Measurements from ENCODE around the gene DPY19L2. TPM values are rescaled to one million over a fixed set of nuclear protein-coding genes. Genes with fewer than 3 reads are reported as not detected.
"Not testable (repeated sequence)": the region's sequence is repeated elsewhere in the genome, so short reads cannot be mapped to it uniquely, and the experiment has no call there.

DPY19L2 gene
- total and polyA plus RNA-seq, 4 donors = 1.5 to 40.8 (median 10.7) TPM

GRCh38 chr12:63706336-63706735 is 38.0 kb upstream of the DPY19L2 start:
- ATAC-seq (ENCODE audit: low FRiP score) = no peak
- no peak for DNase-seq
- H3K27ac ChIP-seq (ENCODE audit: low read depth in 1 of 2, low read length in 2 of 2) = no peak overlapping the region
- 55 to 60% methylated on average over 3 of the region's 3 CpGs for WGBS, 2 donors
- intact Hi-C loops (cut with DNase I) = no loop called here
- no peaks in the 10 kb centered on the region for H3K9me3 ChIP-seq (ENCODE audit: control insufficient read depth, low read length)
- H3K4me3 ChIP-seq (ENCODE audit: low read length in 2 of 2) = no peak overlapping the region
- H3K27me3 ChIP-seq (ENCODE audit: control insufficient read depth in 1 of 2, insufficient read depth in 2 of 2, low read length in 1 of 2) = no peaks in the 10 kb centered on the region
- H3K4me1 ChIP-seq (ENCODE audit: control insufficient read depth in 1 of 2, insufficient read depth in 2 of 2, low read length in 2 of 2) = no peaks in the 10 kb centered on the region
- H3K36me3 ChIP-seq (ENCODE audit: control insufficient read depth in 1 of 2, insufficient read depth in 2 of 2, low read length in 1 of 2) = no peaks in the 10 kb centered on the region

GRCh38 chr12:63699678-63700382 is 31.5 kb upstream of the DPY19L2 start:
- WGBS, 2 donors = 86 to 87% methylated on average over 3 of the region's 3 CpGs
- H3K4me3 ChIP-seq (ENCODE audit: low read length in 2 of 2); H3K9me3 ChIP-seq (ENCODE audit: control insufficient read depth, low read length); ATAC-seq (ENCODE audit: low FRiP score); H3K27me3 ChIP-seq (ENCODE audit: control insufficient read depth in 1 of 2, insufficient read depth in 2 of 2, low read length in 1 of 2); intact Hi-C loops (cut with DNase I); H3K36me3 ChIP-seq (ENCODE audit: control insufficient read depth in 1 of 2, insufficient read depth in 2 of 2, low read length in 1 of 2); DNase-seq; H3K4me1 ChIP-seq (ENCODE audit: control insufficient read depth in 1 of 2, insufficient read depth in 2 of 2, low read length in 2 of 2); H3K27ac ChIP-seq (ENCODE audit: low read depth in 1 of 2, low read length in 2 of 2): not testable (repeated sequence)

DNA sequence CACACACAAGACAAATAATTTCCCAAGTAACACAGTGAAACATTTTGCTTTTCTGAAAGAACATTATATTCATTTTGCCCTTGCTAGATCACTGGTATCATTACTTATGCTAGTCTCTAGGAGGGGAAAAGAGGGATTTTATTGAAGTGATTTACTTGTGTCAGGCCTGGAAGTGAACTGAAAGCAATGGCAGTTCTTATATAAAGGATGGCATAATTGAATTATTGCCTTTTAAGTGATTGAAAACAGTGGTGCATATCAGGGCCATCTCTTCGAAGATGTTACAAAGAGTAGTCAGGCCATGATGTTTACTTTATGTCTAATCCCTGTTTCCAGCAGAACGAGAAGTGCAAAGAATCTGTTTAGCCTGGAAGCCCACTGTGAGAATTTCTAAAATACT is 30.7 kb upstream of the DPY19L2 start:
- H3K27ac ChIP-seq (ENCODE audit: low read depth in 1 of 2, low read length in 2 of 2); H3K9me3 ChIP-seq (ENCODE audit: control insufficient read depth, low read length); ATAC-seq (ENCODE audit: low FRiP score); H3K36me3 ChIP-seq (ENCODE audit: control insufficient read depth in 1 of 2, insufficient read depth in 2 of 2, low read length in 1 of 2); H3K27me3 ChIP-seq (ENCODE audit: control insufficient read depth in 1 of 2, insufficient read depth in 2 of 2, low read length in 1 of 2); DNase-seq; H3K4me3 ChIP-seq (ENCODE audit: low read length in 2 of 2); intact Hi-C loops (cut with DNase I); H3K4me1 ChIP-seq (ENCODE audit: control insufficient read depth in 1 of 2, insufficient read depth in 2 of 2, low read length in 2 of 2): not testable (repeated sequence)
- WGBS, 2 donors = 55 to 65% methylated on average over 1 of the region's 2 CpGs

GRCh38 chr12:63690837-63691236 is 22.5 kb upstream of the DPY19L2 start:
- H3K36me3 ChIP-seq (ENCODE audit: control insufficient read depth in 1 of 2, insufficient read depth in 2 of 2, low read length in 1 of 2); H3K4me3 ChIP-seq (ENCODE audit: low read length in 2 of 2); H3K27ac ChIP-seq (ENCODE audit: low read depth in 1 of 2, low read length in 2 of 2); H3K27me3 ChIP-seq (ENCODE audit: control insufficient read depth in 1 of 2, insufficient read depth in 2 of 2, low read length in 1 of 2); DNase-seq; H3K4me1 ChIP-seq (ENCODE audit: control insufficient read depth in 1 of 2, insufficient read depth in 2 of 2, low read length in 2 of 2); ATAC-seq (ENCODE audit: low FRiP score); intact Hi-C loops (cut with DNase I); H3K9me3 ChIP-seq (ENCODE audit: control insufficient read depth, low read length): not testable (repeated sequence)
- WGBS, 2 donors = 44 to 50% methylated on average over 2 of the region's 2 CpGs

GRCh38 chr12:63689141-63689540 is 20.8 kb upstream of the DPY19L2 start:
- WGBS, 2 donors = 76 to 80% methylated on average over 1 of the region's 1 CpG
- H3K36me3 ChIP-seq (ENCODE audit: control insufficient read depth in 1 of 2, insufficient read depth in 2 of 2, low read length in 1 of 2); ATAC-seq (ENCODE audit: low FRiP score); intact Hi-C loops (cut with DNase I); H3K27me3 ChIP-seq (ENCODE audit: control insufficient read depth in 1 of 2, insufficient read depth in 2 of 2, low read length in 1 of 2); H3K27ac ChIP-seq (ENCODE audit: low read depth in 1 of 2, low read length in 2 of 2); H3K4me3 ChIP-seq (ENCODE audit: low read length in 2 of 2); H3K9me3 ChIP-seq (ENCODE audit: control insufficient read depth, low read length); H3K4me1 ChIP-seq (ENCODE audit: control insufficient read depth in 1 of 2, insufficient read depth in 2 of 2, low read length in 2 of 2); DNase-seq: not testable (repeated sequence)

GRCh38 chr12:63686623-63687022 is 18.3 kb upstream of the DPY19L2 start:
- H3K27me3 ChIP-seq (ENCODE audit: control insufficient read depth in 1 of 2, insufficient read depth in 2 of 2, low read length in 1 of 2); DNase-seq; H3K4me1 ChIP-seq (ENCODE audit: control insufficient read depth in 1 of 2, insufficient read depth in 2 of 2, low read length in 2 of 2); H3K9me3 ChIP-seq (ENCODE audit: control insufficient read depth, low read length); ATAC-seq (ENCODE audit: low FRiP score); H3K4me3 ChIP-seq (ENCODE audit: low read length in 2 of 2); intact Hi-C loops (cut with DNase I); H3K27ac ChIP-seq (ENCODE audit: low read depth in 1 of 2, low read length in 2 of 2); H3K36me3 ChIP-seq (ENCODE audit: control insufficient read depth in 1 of 2, insufficient read depth in 2 of 2, low read length in 1 of 2): not testable (repeated sequence)
- 97 to 98% methylated on average over 16 to 29 of the region's 29 CpGs for WGBS, 2 donors

- 81 to 94% methylated on average over 1 to 2 of the region's 2 CpGs for WGBS, 2 donors
- H3K4me1 ChIP-seq (ENCODE audit: control insufficient read depth in 1 of 2, insufficient read depth in 2 of 2, low read length in 2 of 2); H3K27ac ChIP-seq (ENCODE audit: low read depth in 1 of 2, low read length in 2 of 2); H3K9me3 ChIP-seq (ENCODE audit: control insufficient read depth, low read length); H3K27me3 ChIP-seq (ENCODE audit: control insufficient read depth in 1 of 2, insufficient read depth in 2 of 2, low read length in 1 of 2); DNase-seq; intact Hi-C loops (cut with DNase I); ATAC-seq (ENCODE audit: low FRiP score); H3K36me3 ChIP-seq (ENCODE audit: control insufficient read depth in 1 of 2, insufficient read depth in 2 of 2, low read length in 1 of 2); H3K4me3 ChIP-seq (ENCODE audit: low read length in 2 of 2): not testable (repeated sequence)
These were observed 17.5 kb upstream of the DPY19L2 start for GRCh38 chr12:63685789-63686188.

GRCh38 chr12:63682617-63683016 is 14.3 kb upstream of the DPY19L2 start:
- ATAC-seq (ENCODE audit: low FRiP score); H3K4me1 ChIP-seq (ENCODE audit: control insufficient read depth in 1 of 2, insufficient read depth in 2 of 2, low read length in 2 of 2); H3K27me3 ChIP-seq (ENCODE audit: control insufficient read depth in 1 of 2, insufficient read depth in 2 of 2, low read length in 1 of 2); H3K4me3 ChIP-seq (ENCODE audit: low read length in 2 of 2); H3K9me3 ChIP-seq (ENCODE audit: control insufficient read depth, low read length); DNase-seq; intact Hi-C loops (cut with DNase I); H3K27ac ChIP-seq (ENCODE audit: low read depth in 1 of 2, low read length in 2 of 2); H3K36me3 ChIP-seq (ENCODE audit: control insufficient read depth in 1 of 2, insufficient read depth in 2 of 2, low read length in 1 of 2): not testable (repeated sequence)
- WGBS, 2 donors = 72 to 74% methylated on average over 2 of the region's 2 CpGs

GRCh38 chr12:63680758-63681157 is 12.5 kb upstream of the DPY19L2 start:
- ATAC-seq (ENCODE audit: low FRiP score); intact Hi-C loops (cut with DNase I); H3K36me3 ChIP-seq (ENCODE audit: control insufficient read depth in 1 of 2, insufficient read depth in 2 of 2, low read length in 1 of 2); DNase-seq; H3K4me3 ChIP-seq (ENCODE audit: low read length in 2 of 2); H3K9me3 ChIP-seq (ENCODE audit: control insufficient read depth, low read length); H3K4me1 ChIP-seq (ENCODE audit: control insufficient read depth in 1 of 2, insufficient read depth in 2 of 2, low read length in 2 of 2); H3K27ac ChIP-seq (ENCODE audit: low read depth in 1 of 2, low read length in 2 of 2); H3K27me3 ChIP-seq (ENCODE audit: control insufficient read depth in 1 of 2, insufficient read depth in 2 of 2, low read length in 1 of 2): not testable (repeated sequence)

Measured in aorta (tissue), 5 donors.